Stomach (tissue), 9 donors: ENCODE data around the gene TEAD2. TPM values are rescaled to one million over a fixed set of nuclear protein-coding genes. Genes with fewer than 3 reads are reported as not detected.

Source experiments
- DNase-seq, 2 donors: peaks; one replicate each; pipeline versions ENCODE4 v3.0.0 to v3.0.0-alpha.2; 2013 to 2019
- H3K27ac ChIP-seq, 5 donors: fragments of 200-600 bp in 4 of 5; sonication (generic) in 4 of 5; one replicate each; pipeline ENCODE4 v1.5.1; 2013 to 2019; ENCODE audit warnings: mild to moderate bottlenecking in 1 of 5, moderate library complexity in 1 of 5
- H3K27me3 ChIP-seq, 3 donors: fragments of 200-600 bp; sonication (generic); one replicate each; pipeline ENCODE4 v1.5.1; 2017 to 2019; ENCODE audit warnings: mixed run types in 1 of 3
- H3K36me3 ChIP-seq, 4 donors: fragments of 200-600 bp; sonication (generic); 1 replicate in 3 of 4; 2 replicates in 1 of 4; pipeline ENCODE4 v1.5.1; 2016 to 2019
- H3K4me1 ChIP-seq, 4 donors: fragments of 200-600 bp; sonication (generic); one replicate each; pipeline ENCODE4 v1.5.1; 2016 to 2019
- H3K4me3 ChIP-seq, 4 donors: fragments of 200-600 bp; sonication (generic) in 3 of 4; one replicate each; pipeline ENCODE4 v1.5.1; 2016 to 2019; ENCODE audit warnings: mild to moderate bottlenecking in 1 of 4
- H3K9me3 ChIP-seq, 4 donors: fragments of 200-600 bp; sonication (generic); one replicate each; pipeline ENCODE4 v1.5.1; 2016 to 2019
- EP300 ChIP-seq: sonication (generic); formaldehyde crosslinking; IDR thresholded peaks from one replicate; pipeline ENCODE4 v1.6.1; 2017; ENCODE audit warnings: antibody characterized with exemption
- POLR2A ChIP-seq, 4 donors: fragments of 450-650 bp; IDR thresholded peaks; one replicate each; pipeline ENCODE4 v1.6.1; 2016; ENCODE audit warnings: antibody characterized with exemption in 4 of 4, control low read depth in 2 of 4, mild to moderate bottlenecking in 1 of 4, moderate library complexity in 1 of 4
- POLR2AphosphoS5 ChIP-seq, 3 donors: sonication (generic); formaldehyde crosslinking; IDR thresholded peaks; one replicate each; pipeline ENCODE4 v1.6.1; 2016; ENCODE audit warnings: antibody characterized with exemption in 3 of 3
- WGBS, 5 donors: extraction: QIAGEN DNeasy Blood & Tissue Kit in 3 of 5; methylation state at CpG; one replicate each; pipeline versions ENCODE4 v1.1.5 to v1.1.7; 2013 to 2018; 5-methylcytosine and 5-hydroxymethylcytosine counted together
- intact Hi-C: fragments of 100-400 bp; cut with DNase I; formaldehyde crosslinking; loops from one replicate; pipeline ENCODE4 v1.15.1; 2023; ENCODE audit warnings: low total_unique reads
- polyA plus RNA-seq, 3 donors: library from polyadenylated mRNA; stranded (reverse); fragments of 200-250 nt; gene quantifications; one replicate each; pipeline ENCODE4 v1.2.3, GENCODE V29; 2013
- small RNA-seq, 4 donors: library from RNA; depleted of rRNA; stranded (forward); fragments of <200 nt; gene quantifications; one replicate each; pipeline ENCODE3, GENCODE V24; 2016
- total RNA-seq, 5 donors: library from RNA; depleted of rRNA; stranded (reverse); fragments of >200 nt; gene quantifications; one replicate each; pipeline versions ENCODE4 v1.1.0 to v1.2.3, GENCODE V29; 2014 to 2016
- TF ChIP-seq, protein P1 (sequence below), 7 experiments: fragments of 450-650 bp in 4 of 7; fragments of 200-600 bp in 3 of 7; sonication (generic) in 3 of 7; IDR thresholded peaks; one replicate each; pipeline ENCODE4 v1.5.1; 2016 to 2019; ENCODE audit warnings: antibody characterized with exemption in 7 of 7, control low read depth in 2 of 7, mild to moderate bottlenecking in 1 of 7
- donor health status: healthy with polysubstance abuse.
- donor health status: Bipolar disorder and iron deficiency.
- donor health status: healthy.

Gene TEAD2
- total and polyA plus RNA-seq, 8 donors: 4.3 to 42.0 (median 20.0) TPM

- Histone ChIP-seq H3K27ac (no peak overlapping the region), H3K27me3 (no peaks in the 10 kb centered on the region), H3K4me3 (no peak overlapping the region), H3K9me3 (no peaks in the 10 kb centered on the region), H3K4me1 (peaks cover 0 to 4% (median 2%) of the 10 kb centered on the region in 4 donors), H3K36me3 (peaks cover 0 to 10% (median 8%) of the 10 kb centered on the region in 4 donors)
- intact Hi-C loops: no loop called here
- TF ChIP-seq POLR2A (IDR thresholded peaks at IDR 0.05) (no peak), POLR2AphosphoS5 (IDR thresholded peaks at IDR 0.05) (no peak), EP300 (no peak)
- TF ChIP-seq, protein P1, sequence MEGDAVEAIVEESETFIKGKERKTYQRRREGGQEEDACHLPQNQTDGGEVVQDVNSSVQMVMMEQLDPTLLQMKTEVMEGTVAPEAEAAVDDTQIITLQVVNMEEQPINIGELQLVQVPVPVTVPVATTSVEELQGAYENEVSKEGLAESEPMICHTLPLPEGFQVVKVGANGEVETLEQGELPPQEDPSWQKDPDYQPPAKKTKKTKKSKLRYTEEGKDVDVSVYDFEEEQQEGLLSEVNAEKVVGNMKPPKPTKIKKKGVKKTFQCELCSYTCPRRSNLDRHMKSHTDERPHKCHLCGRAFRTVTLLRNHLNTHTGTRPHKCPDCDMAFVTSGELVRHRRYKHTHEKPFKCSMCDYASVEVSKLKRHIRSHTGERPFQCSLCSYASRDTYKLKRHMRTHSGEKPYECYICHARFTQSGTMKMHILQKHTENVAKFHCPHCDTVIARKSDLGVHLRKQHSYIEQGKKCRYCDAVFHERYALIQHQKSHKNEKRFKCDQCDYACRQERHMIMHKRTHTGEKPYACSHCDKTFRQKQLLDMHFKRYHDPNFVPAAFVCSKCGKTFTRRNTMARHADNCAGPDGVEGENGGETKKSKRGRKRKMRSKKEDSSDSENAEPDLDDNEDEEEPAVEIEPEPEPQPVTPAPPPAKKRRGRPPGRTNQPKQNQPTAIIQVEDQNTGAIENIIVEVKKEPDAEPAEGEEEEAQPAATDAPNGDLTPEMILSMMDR (IDR thresholded peaks at IDR 0.05): no peak
- DNase-seq: no peak
- 65 to 88% (median 78%) methylated on average over 3 of the region's 3 CpGs for WGBS, 5 donors
Observed at GRCh38 chr19:49297403-49297802, 64.8 kb downstream of the TEAD2 start.

GRCh38 chr19:49295208-49295880 lies 66.9 kb downstream of the TEAD2 start:
- intact Hi-C loops: no loop called here
- TF ChIP-seq EP300 (no peak), POLR2AphosphoS5 (IDR thresholded peaks at IDR 0.05) (no peak), POLR2A (IDR thresholded peaks at IDR 0.05) (no peak)
- TF ChIP-seq, protein P1 (IDR thresholded peaks at IDR 0.05): no peak
- WGBS, 5 donors: 88 to 93% (median 91%) methylated on average over 8 of the region's 8 CpGs

DNA sequence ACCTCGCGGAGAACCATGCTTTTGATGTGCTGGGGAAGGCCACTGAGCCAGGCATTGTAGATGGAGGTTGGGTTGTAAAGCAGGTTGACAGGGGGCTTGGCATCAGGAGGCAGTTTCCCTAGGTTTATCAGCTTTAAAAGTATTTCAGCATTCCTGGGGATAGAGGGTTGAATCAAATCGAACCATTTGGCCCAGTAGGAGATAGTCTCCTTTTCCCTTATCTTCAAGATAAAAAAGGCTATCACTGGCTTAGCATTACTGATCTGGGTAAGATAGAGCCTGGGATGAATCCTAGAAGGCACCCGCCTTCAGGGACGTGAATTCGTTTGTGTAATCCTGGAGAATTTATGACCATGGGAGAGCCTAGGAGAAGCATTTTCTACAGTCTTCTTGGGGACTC lies 67.8 kb downstream of the TEAD2 start:
- H3K4me1 ChIP-seq: no peaks in the 10 kb centered on the region
- intact Hi-C loops: no loop called here

More at GRCh38 chr19:49295208-49295880, 66.9 kb downstream of the TEAD2 start:
- no peak for DNase-seq
- Histone ChIP-seq H3K27ac (no peak overlapping the region), H3K36me3 (peaks cover 0 to 10% (median 8%) of the 10 kb centered on the region in 4 donors), H3K4me3 (no peak overlapping the region), H3K27me3 (no peaks in the 10 kb centered on the region), H3K9me3 (no peaks in the 10 kb centered on the region), H3K4me1 (no peaks in the 10 kb centered on the region)

More for the DNA sequence above, 67.8 kb downstream of the TEAD2 start:
- H3K36me3 ChIP-seq: peaks cover 0 to 10% (median 8%) of the 10 kb centered on the region in 4 donors
- no peak overlapping the region for H3K27ac ChIP-seq
- DNase-seq: no peak
- TF ChIP-seq, protein P1 (IDR thresholded peaks at IDR 0.05): no peak
- no peak for TF ChIP-seq POLR2AphosphoS5 (IDR thresholded peaks at IDR 0.05)
- TF ChIP-seq EP300: no peak
- TF ChIP-seq POLR2A (IDR thresholded peaks at IDR 0.05): no peak
- H3K27me3 ChIP-seq: no peaks in the 10 kb centered on the region
- no peaks in the 10 kb centered on the region for H3K9me3 ChIP-seq
- H3K4me3 ChIP-seq: no peak overlapping the region
- whole genome bisulfite sequencing, 5 donors: 71 to 85% (median 77%) methylated on average over 6 of the region's 6 CpGs

Small RNAs within 50 kb of the gene (small RNA-seq; reads per million reads assigned to genes)
- 0 reads per million in 4 donors for gene MIR4324

Other genes with a start within 250 kb of the TEAD2 start
- gene LIN7B, start 248.0 kb downstream of the TEAD2 start, total RNA-seq: 100 to 1,000 TPM in 1 of 5 donors, 10 to 100 TPM in 2, 1 to 10 TPM in 1, not detected in 1; 5.5 to 118 (median 30.5) TPM
- 10 to 100 TPM in 2 of 3 donors, 1 to 10 TPM in 1; 4.0 to 18.1 (median 11.5) TPM for gene LIN7B, start 248.0 kb downstream of the TEAD2 start, polyA plus RNA-seq
- gene C19orf73, start 243.3 kb downstream of the TEAD2 start, total RNA-seq: not detected
- 1 to 10 TPM; 3.4 to 4.2 (median 3.7) TPM for gene C19orf73, start 243.3 kb downstream of the TEAD2 start, polyA plus RNA-seq
- 10 to 100 TPM in 1 of 5 donors, 1 to 10 TPM in 3, under 1 TPM in 1; 0.45 to 12.7 (median 4.2) TPM for gene PPFIA3, start 242.9 kb downstream of the TEAD2 start, total RNA-seq
- 10 to 100 TPM in 1 of 3 donors, 1 to 10 TPM in 2; 7.2 to 19.7 (median 9.7) TPM for gene PPFIA3, start 242.9 kb downstream of the TEAD2 start, polyA plus RNA-seq
- 1 to 10 TPM in 2 of 5 donors, not detected in 3; 1.7 to 8.1 TPM for gene HRC, start 207.0 kb downstream of the TEAD2 start, total RNA-seq
- under 1 TPM; 0.44 to 0.83 (median 0.61) TPM for gene HRC, start 207.0 kb downstream of the TEAD2 start, polyA plus RNA-seq
- gene TRPM4, start 204.6 kb downstream of the TEAD2 start, total RNA-seq: 1,000 to 10,000 TPM in 1 of 5 donors, 100 to 1,000 TPM in 3, 10 to 100 TPM in 1; 29.0 to 1,449 (median 158) TPM
- gene TRPM4, start 204.6 kb downstream of the TEAD2 start, polyA plus RNA-seq: 10 to 100 TPM; 11.8 to 34.3 (median 26.6) TPM
- gene SLC6A16, start 37.2 kb downstream of the TEAD2 start, total RNA-seq: 1 to 10 TPM in 1 of 5 donors, under 1 TPM in 1, not detected in 3; 0.92 to 5.4 TPM
- 1 to 10 TPM in 2 of 3 donors, under 1 TPM in 1; 0.44 to 2.5 (median 1.2) TPM for gene SLC6A16, start 37.2 kb downstream of the TEAD2 start, polyA plus RNA-seq
- gene CD37, start 27.0 kb downstream of the TEAD2 start, total RNA-seq: 10 to 100 TPM in 1 of 5 donors, 1 to 10 TPM in 2, not detected in 2; 2.2 to 30.3 (median 5.1) TPM
- 10 to 100 TPM in 1 of 3 donors, 1 to 10 TPM in 2; 5.9 to 18.5 (median 6.7) TPM for gene CD37, start 27.0 kb downstream of the TEAD2 start, polyA plus RNA-seq
- gene DKKL1, start 1.5 kb upstream of the TEAD2 start, total RNA-seq: not detected
- gene DKKL1, start 1.5 kb upstream of the TEAD2 start, polyA plus RNA-seq: under 1 TPM in 1 of 3 donors, not detected in 2; 0.35 TPM
- gene KASH5, start 25.8 kb upstream of the TEAD2 start, total RNA-seq: under 1 TPM in 1 of 5 donors, not detected in 4; 0.37 TPM
- gene KASH5, start 25.8 kb upstream of the TEAD2 start, polyA plus RNA-seq: under 1 TPM in 1 of 3 donors, not detected in 2; 0.20 TPM
- not detected for gene PTH2, start 61.0 kb upstream of the TEAD2 start, total RNA-seq
- not detected for gene PTH2, start 61.0 kb upstream of the TEAD2 start, polyA plus RNA-seq
- gene GFY, start 63.0 kb upstream of the TEAD2 start, total RNA-seq: not detected
- not detected for gene GFY, start 63.0 kb upstream of the TEAD2 start, polyA plus RNA-seq
- 1 to 10 TPM in 3 of 5 donors, not detected in 2; 1.1 to 2.0 (median 1.8) TPM for gene SLC17A7, start 79.1 kb upstream of the TEAD2 start, total RNA-seq
- under 1 TPM; 0.25 to 0.76 (median 0.65) TPM for gene SLC17A7, start 79.1 kb upstream of the TEAD2 start, polyA plus RNA-seq
- gene PIH1D1, start 89.4 kb upstream of the TEAD2 start, total RNA-seq: 100 to 1,000 TPM in 1 of 5 donors, 10 to 100 TPM in 4; 58.9 to 193 (median 70.7) TPM
- gene PIH1D1, start 89.4 kb upstream of the TEAD2 start, polyA plus RNA-seq: 100 to 1,000 TPM in 2 of 3 donors, 10 to 100 TPM in 1; 94.5 to 110 (median 108) TPM
- 100 to 1,000 TPM in 1 of 5 donors, 10 to 100 TPM in 4; 27.9 to 198 (median 42.6) TPM for gene ALDH16A1, start 90.8 kb upstream of the TEAD2 start, total RNA-seq
- 10 to 100 TPM; 32.2 to 43.1 (median 42.5) TPM for gene ALDH16A1, start 90.8 kb upstream of the TEAD2 start, polyA plus RNA-seq
- gene FLT3LG, start 111.8 kb upstream of the TEAD2 start, total RNA-seq: 1 to 10 TPM in 2 of 5 donors, not detected in 3; 1.3 to 8.3 TPM
- gene FLT3LG, start 111.8 kb upstream of the TEAD2 start, polyA plus RNA-seq: 10 to 100 TPM; 11.0 to 14.5 (median 11.8) TPM
- 1,000 to 10,000 TPM; 2,540 to 5,817 (median 2,738) TPM for gene RPL13A, start 125.2 kb upstream of the TEAD2 start, total RNA-seq
- 1,000 to 10,000 TPM; 3,482 to 5,177 (median 4,220) TPM for gene RPL13A, start 125.2 kb upstream of the TEAD2 start, polyA plus RNA-seq
- 1,000 to 10,000 TPM in 4 of 5 donors, 100 to 1,000 TPM in 1; 581 to 4,374 (median 2,993) TPM for gene RPS11, start 134.0 kb upstream of the TEAD2 start, total RNA-seq
- gene RPS11, start 134.0 kb upstream of the TEAD2 start, polyA plus RNA-seq: 1,000 to 10,000 TPM; 5,306 to 7,461 (median 5,501) TPM
- 100 to 1,000 TPM in 4 of 5 donors, 10 to 100 TPM in 1; 90.2 to 634 (median 183) TPM for gene FCGRT, start 150.2 kb upstream of the TEAD2 start, total RNA-seq
- 10 to 100 TPM; 79.0 to 94.8 (median 92.0) TPM for gene FCGRT, start 150.2 kb upstream of the TEAD2 start, polyA plus RNA-seq
- gene RCN3, start 165.6 kb upstream of the TEAD2 start, total RNA-seq: 100 to 1,000 TPM in 1 of 5 donors, 10 to 100 TPM in 2, 1 to 10 TPM in 1, not detected in 1; 3.1 to 553 (median 18.1) TPM
- 10 to 100 TPM in 2 of 3 donors, 1 to 10 TPM in 1; 9.9 to 17.6 (median 10.1) TPM for gene RCN3, start 165.6 kb upstream of the TEAD2 start, polyA plus RNA-seq
- gene NOSIP, start 218.1 kb upstream of the TEAD2 start, total RNA-seq: 100 to 1,000 TPM in 1 of 5 donors, 10 to 100 TPM in 4; 18.1 to 354 (median 70.5) TPM
- 100 to 1,000 TPM in 2 of 3 donors, 10 to 100 TPM in 1; 94.6 to 154 (median 113) TPM for gene NOSIP, start 218.1 kb upstream of the TEAD2 start, polyA plus RNA-seq
- gene PRRG2, start 218.9 kb upstream of the TEAD2 start, total RNA-seq: 10 to 100 TPM in 1 of 5 donors, 1 to 10 TPM in 2, not detected in 2; 5.9 to 12.5 (median 10.0) TPM
- 10 to 100 TPM in 1 of 3 donors, 1 to 10 TPM in 2; 8.6 to 14.7 (median 9.0) TPM for gene PRRG2, start 218.9 kb upstream of the TEAD2 start, polyA plus RNA-seq
- 10 to 100 TPM in 3 of 5 donors, 1 to 10 TPM in 2; 4.6 to 88.3 (median 13.9) TPM for gene PRR12, start 228.8 kb upstream of the TEAD2 start, total RNA-seq
- 10 to 100 TPM in 1 of 3 donors, 1 to 10 TPM in 2; 3.1 to 16.7 (median 5.6) TPM for gene PRR12, start 228.8 kb upstream of the TEAD2 start, polyA plus RNA-seq